ENCODE data around the gene OGFOD3. TPM values are rescaled to one million over a fixed set of nuclear protein-coding genes. Genes with fewer than 3 reads are reported as not detected.
"Not testable (repeated sequence)": the region's sequence is repeated elsewhere in the genome, so short reads cannot be mapped to it uniquely, and the experiment has no call there.

OGFOD3 gene
- total and polyA plus RNA-seq, 2 donors = 11.2 to 14.1 TPM

DNA sequence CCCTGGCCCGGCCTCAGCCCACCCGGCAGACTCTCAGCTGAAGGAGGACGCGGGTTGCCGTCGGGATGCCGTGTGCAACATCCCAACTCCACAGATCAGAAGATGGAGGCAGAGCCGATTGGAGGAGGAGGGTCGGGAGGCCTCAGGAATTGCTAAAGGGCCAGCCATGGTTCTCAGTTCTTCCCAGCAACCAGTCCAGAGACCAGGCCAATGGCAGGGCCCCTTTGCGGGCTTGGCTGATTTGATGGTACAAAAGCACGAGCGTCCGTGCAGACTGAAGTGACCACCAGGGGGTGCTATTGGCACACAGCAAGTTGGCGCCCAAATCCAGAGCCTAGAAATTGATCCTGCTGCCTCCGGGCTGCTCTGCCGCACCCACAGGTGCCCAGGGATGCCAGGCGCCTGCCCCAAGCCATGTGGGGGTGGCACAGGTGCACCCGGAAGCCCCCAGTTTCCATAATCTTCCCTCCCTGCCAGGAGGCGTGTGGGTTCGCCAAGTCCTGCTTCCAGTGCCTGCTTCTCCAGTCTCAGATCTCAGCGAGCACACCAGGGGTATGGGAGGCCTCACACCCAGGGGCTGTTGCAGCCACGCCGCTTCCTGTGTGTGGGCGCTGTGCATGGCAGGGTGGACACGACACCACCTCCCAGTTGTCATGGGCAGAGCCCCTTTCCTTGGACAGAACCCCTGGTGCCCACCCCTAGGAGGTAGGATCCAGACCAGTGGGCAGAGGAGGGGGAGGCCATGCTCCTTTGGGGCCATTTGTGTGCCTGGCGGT lies 66.5 kb downstream of the OGFOD3 start:
- 46% methylated on average over 26 of the region's 26 CpGs for WGBS
- H3K9me3 ChIP-seq (ENCODE audit: control insufficient read depth in 2 of 2, insufficient read depth in 1 of 2, low read length in 1 of 2) = peaks cover 0 to 5% of the 10 kb centered on the region in 2 donors
- no peaks in the 10 kb centered on the region for H3K36me3 ChIP-seq (ENCODE audit: control insufficient read depth in 2 of 2, insufficient read depth in 2 of 2, low read length in 1 of 2)
- H3K27ac ChIP-seq (ENCODE audit: low read depth in 1 of 2, low read length in 1 of 2) = no peak overlapping the region
- H3K4me1 ChIP-seq (ENCODE audit: control insufficient read depth in 2 of 2, insufficient read depth in 2 of 2, low read length in 2 of 2) = peaks cover 0 to 42% of the 10 kb centered on the region in 2 donors
- H3K4me3 ChIP-seq (ENCODE audit: low read length in 2 of 2) = no peak overlapping the region
- peak; percentile 62 to 92 (median 81) for DNase-seq (ENCODE audit: low read depth in 6 of 9, low spot score in 9 of 9)
- peaks cover 2 to 21% of the 10 kb centered on the region in 2 donors for H3K27me3 ChIP-seq (ENCODE audit: control insufficient read depth in 2 of 2, insufficient read depth in 1 of 2, low read length in 1 of 2)

DNA sequence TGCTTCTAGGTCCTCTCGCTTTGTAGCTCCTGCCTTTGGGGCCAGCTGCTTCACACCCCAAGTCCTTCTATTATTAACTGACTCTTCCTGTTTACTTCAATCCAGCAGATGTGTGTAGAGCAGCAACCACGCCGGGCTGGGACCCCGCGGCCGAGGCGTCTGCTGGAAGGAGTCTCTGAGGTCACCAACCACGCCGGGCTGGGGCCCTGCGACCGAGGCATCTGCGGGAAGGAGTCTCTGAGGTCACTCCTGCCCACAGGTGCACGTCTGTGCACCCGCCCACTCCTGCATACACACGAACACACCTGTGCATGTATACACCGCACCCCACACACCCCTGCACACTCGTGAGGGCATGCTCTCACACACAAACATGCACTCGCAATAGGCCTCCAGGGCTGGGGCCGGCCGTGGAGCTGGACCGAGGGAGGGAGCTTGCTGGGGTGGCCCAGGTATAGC lies 67.1 kb downstream of the OGFOD3 start:
- DNase-seq (ENCODE audit: low read depth in 6 of 9, low spot score in 9 of 9) = no peak
- Histone ChIP-seq H3K4me3 (ENCODE audit: low read length in 2 of 2) (no peak overlapping the region), H3K27me3 (ENCODE audit: control insufficient read depth in 2 of 2, insufficient read depth in 1 of 2, low read length in 1 of 2) (peaks cover 2 to 25% of the 10 kb centered on the region in 2 donors), H3K27ac (ENCODE audit: low read depth in 1 of 2, low read length in 1 of 2) (no peak overlapping the region), H3K9me3 (ENCODE audit: control insufficient read depth in 2 of 2, insufficient read depth in 1 of 2, low read length in 1 of 2) (peaks cover 0 to 5% of the 10 kb centered on the region in 2 donors), H3K4me1 (ENCODE audit: control insufficient read depth in 2 of 2, insufficient read depth in 2 of 2, low read length in 2 of 2) (peaks cover 0 to 42% of the 10 kb centered on the region in 2 donors), H3K36me3 (ENCODE audit: control insufficient read depth in 2 of 2, insufficient read depth in 2 of 2, low read length in 1 of 2) (no peaks in the 10 kb centered on the region)
- 61% methylated on average over 21 of the region's 21 CpGs for WGBS

DNA sequence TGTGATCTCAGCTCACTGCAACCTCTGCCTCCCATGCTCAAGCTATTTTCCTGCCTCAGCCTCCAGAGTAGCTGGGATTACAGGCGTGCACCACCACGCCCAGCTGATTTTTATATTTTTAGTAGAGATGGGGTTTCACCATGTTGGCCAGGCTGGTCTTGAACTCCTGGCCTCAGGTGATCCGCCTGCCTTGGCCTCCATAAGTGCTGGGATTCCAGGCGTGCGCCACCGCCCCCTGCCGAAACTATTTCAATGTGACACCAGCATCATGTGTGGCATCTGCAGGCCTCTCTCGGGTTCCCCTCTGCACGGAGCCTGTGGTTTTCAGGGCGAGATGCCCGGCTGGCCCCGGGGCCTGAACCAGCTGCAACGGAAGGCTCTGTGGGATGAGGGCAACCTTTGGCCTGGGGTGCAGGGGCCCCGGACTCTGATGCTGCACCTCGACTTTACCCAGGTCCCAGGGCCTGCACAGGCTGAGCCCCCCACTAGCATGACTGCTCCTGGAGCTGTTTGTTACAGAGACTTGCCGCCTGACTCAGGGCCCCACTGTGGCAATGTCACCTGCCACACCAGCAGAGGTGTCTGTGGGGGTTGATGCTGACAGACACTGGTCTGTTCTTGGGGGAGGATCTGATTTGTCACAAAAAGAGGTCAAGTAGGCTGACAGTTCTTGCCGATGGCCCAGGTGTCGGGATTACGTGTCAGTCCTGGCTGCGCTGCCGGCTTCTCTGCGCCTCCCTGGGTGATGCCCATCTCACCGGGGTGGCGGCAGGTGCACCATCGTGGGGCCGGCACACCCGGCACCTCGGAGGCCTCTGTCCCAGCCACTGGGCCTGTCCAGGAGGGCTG lies 68.0 kb downstream of the OGFOD3 start:
- 80% methylated on average over 28 of the region's 28 CpGs for WGBS
- peak in 1 of 9 donors; percentile 59 for DNase-seq (ENCODE audit: low read depth in 6 of 9, low spot score in 9 of 9)

DNA sequence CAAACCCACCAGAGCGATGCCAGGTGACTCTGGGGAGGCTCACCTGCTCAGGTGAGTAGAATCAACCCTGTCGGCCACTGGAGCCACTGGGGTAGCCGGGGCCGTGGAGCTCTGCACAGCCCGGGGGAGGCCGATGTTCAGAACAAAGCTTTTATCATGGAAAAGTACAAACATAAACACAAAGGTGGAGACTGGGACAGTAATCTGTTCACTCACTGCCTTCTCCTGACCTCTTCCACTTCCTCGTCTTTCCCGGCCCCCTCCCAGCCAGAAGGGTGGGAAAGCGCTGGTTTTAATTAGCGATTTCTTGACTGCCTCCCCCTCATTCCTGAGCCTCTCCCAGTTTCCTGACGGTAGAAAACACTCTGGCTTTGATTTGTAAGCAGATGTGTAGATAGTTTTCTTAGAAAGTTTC lies 69.1 kb downstream of the OGFOD3 start:
- H3K4me3 ChIP-seq (ENCODE audit: low read length in 2 of 2) = no peak overlapping the region
- H3K4me1 ChIP-seq (ENCODE audit: control insufficient read depth in 2 of 2, insufficient read depth in 2 of 2, low read length in 2 of 2) = peaks cover 0 to 44% of the 10 kb centered on the region in 2 donors
- peaks cover 2 to 5% of the 10 kb centered on the region in 2 donors for H3K9me3 ChIP-seq (ENCODE audit: control insufficient read depth in 2 of 2, insufficient read depth in 1 of 2, low read length in 1 of 2)
- DNase-seq (ENCODE audit: low read depth in 6 of 9, low spot score in 9 of 9) = no peak
- H3K27me3 ChIP-seq (ENCODE audit: control insufficient read depth in 2 of 2, insufficient read depth in 1 of 2, low read length in 1 of 2) = peaks cover 2 to 25% of the 10 kb centered on the region in 2 donors
- 94% methylated on average over 11 of the region's 11 CpGs for WGBS
- no peaks in the 10 kb centered on the region for H3K36me3 ChIP-seq (ENCODE audit: control insufficient read depth in 2 of 2, insufficient read depth in 2 of 2, low read length in 1 of 2)
- H3K27ac ChIP-seq (ENCODE audit: low read depth in 1 of 2, low read length in 1 of 2) = no peak overlapping the region

More for the DNA sequence above, 68.0 kb downstream of the OGFOD3 start:
- no peak overlapping the region for H3K4me3 ChIP-seq (ENCODE audit: low read length in 2 of 2)
- H3K27me3 ChIP-seq (ENCODE audit: control insufficient read depth in 2 of 2, insufficient read depth in 1 of 2, low read length in 1 of 2) = peaks cover 2 to 26% of the 10 kb centered on the region in 2 donors
- H3K36me3 ChIP-seq (ENCODE audit: control insufficient read depth in 2 of 2, insufficient read depth in 2 of 2, low read length in 1 of 2) = no peaks in the 10 kb centered on the region
- H3K9me3 ChIP-seq (ENCODE audit: control insufficient read depth in 2 of 2, insufficient read depth in 1 of 2, low read length in 1 of 2) = peaks cover 0 to 5% of the 10 kb centered on the region in 2 donors
- H3K27ac ChIP-seq (ENCODE audit: low read depth in 1 of 2, low read length in 1 of 2) = no peak overlapping the region
- peaks cover 0 to 40% of the 10 kb centered on the region in 2 donors for H3K4me1 ChIP-seq (ENCODE audit: control insufficient read depth in 2 of 2, insufficient read depth in 2 of 2, low read length in 2 of 2)

DNA sequence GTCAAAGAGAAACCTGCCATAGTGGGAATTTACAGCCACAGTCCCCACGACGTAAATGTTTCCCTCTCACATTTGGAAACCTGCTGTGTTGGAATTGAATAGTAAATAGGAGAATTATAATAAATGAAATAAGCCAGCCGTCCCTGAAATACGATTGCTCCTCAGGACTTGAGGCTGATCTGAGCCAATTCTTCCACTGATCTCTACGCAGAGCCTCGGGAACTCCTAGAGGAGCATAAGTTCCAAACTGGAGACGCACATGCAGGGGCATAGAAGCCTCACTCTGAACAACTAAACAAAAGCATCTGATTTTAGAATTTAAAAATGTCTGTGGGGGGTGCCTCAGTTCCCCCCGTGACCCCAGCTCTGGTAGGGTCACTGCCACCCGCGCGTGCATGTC lies 69.5 kb downstream of the OGFOD3 start:
- H3K4me3 ChIP-seq (ENCODE audit: low read length in 2 of 2) = no peak overlapping the region
- H3K27me3 ChIP-seq (ENCODE audit: control insufficient read depth in 2 of 2, insufficient read depth in 1 of 2, low read length in 1 of 2) = peaks cover 2 to 25% of the 10 kb centered on the region in 2 donors
- 91% methylated on average over 11 of the region's 11 CpGs for WGBS
- H3K4me1 ChIP-seq (ENCODE audit: control insufficient read depth in 2 of 2, insufficient read depth in 2 of 2, low read length in 2 of 2) = peaks cover 0 to 44% of the 10 kb centered on the region in 2 donors
- no peak overlapping the region for H3K27ac ChIP-seq (ENCODE audit: low read depth in 1 of 2, low read length in 1 of 2)
- H3K9me3 ChIP-seq (ENCODE audit: control insufficient read depth in 2 of 2, insufficient read depth in 1 of 2, low read length in 1 of 2) = peaks cover 2 to 5% of the 10 kb centered on the region in 2 donors
- no peak for DNase-seq (ENCODE audit: low read depth in 6 of 9, low spot score in 9 of 9)
- no peaks in the 10 kb centered on the region for H3K36me3 ChIP-seq (ENCODE audit: control insufficient read depth in 2 of 2, insufficient read depth in 2 of 2, low read length in 1 of 2)

DNA sequence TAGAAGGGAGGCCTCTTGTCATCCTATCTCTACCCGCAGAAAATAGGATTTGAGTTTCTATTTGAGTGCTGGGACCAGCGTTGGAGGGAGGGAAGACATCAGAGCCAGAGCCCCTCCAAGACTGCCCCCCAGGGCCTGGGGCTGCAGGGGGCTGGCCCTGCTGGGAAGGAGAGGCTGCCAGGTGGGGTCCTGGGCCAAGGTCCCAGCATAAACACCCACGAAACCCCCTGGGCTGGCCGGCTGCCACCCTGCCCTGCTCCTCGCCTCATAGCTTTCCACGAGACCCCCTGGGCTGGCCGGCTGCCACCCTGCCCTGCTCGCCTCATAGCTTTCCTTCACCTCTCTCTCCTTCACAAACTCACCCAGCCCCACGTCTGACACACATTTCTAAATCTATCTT lies 70.0 kb downstream of the OGFOD3 start:
- WGBS = 94% methylated on average over 9 of the region's 9 CpGs

DNA sequence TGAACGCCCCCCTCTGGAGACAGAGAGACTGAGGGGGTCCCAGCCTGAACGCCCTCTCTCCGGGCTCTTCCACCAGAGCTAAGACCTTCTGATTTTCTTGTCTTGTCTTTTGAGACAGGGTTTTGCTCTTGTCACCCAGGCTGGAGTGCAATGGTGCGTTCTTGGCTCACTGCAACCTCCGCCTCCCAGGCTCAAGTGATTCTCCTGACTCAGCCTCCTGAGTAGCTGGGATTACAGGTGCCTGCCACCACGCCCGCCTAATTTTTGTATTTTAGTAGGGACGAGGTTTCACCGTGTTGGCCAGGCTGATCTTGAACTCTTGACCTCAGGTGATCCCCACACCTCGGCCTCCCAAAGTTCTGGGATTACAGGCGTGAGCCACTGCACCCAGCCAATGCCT lies 70.4 kb downstream of the OGFOD3 start:
- H3K36me3 ChIP-seq (ENCODE audit: control insufficient read depth in 2 of 2, insufficient read depth in 2 of 2, low read length in 1 of 2); H3K4me3 ChIP-seq (ENCODE audit: low read length in 2 of 2); DNase-seq (ENCODE audit: low read depth in 6 of 9, low spot score in 9 of 9); H3K27ac ChIP-seq (ENCODE audit: low read depth in 1 of 2, low read length in 1 of 2); H3K9me3 ChIP-seq (ENCODE audit: control insufficient read depth in 2 of 2, insufficient read depth in 1 of 2, low read length in 1 of 2): not testable (repeated sequence)
- WGBS = 95% methylated on average over 11 of the region's 11 CpGs
- peaks cover 0 to 37% of the 10 kb centered on the region in 2 donors for H3K4me1 ChIP-seq (ENCODE audit: control insufficient read depth in 2 of 2, insufficient read depth in 2 of 2, low read length in 2 of 2)
- H3K27me3 ChIP-seq (ENCODE audit: control insufficient read depth in 2 of 2, insufficient read depth in 1 of 2, low read length in 1 of 2) = peaks cover 0 to 25% of the 10 kb centered on the region in 2 donors

More for the DNA sequence above, 70.0 kb downstream of the OGFOD3 start:
- Histone ChIP-seq H3K4me1 (ENCODE audit: control insufficient read depth in 2 of 2, insufficient read depth in 2 of 2, low read length in 2 of 2) (peaks cover 0 to 39% of the 10 kb centered on the region in 2 donors), H3K27ac (ENCODE audit: low read depth in 1 of 2, low read length in 1 of 2) (no peak overlapping the region), H3K27me3 (ENCODE audit: control insufficient read depth in 2 of 2, insufficient read depth in 1 of 2, low read length in 1 of 2) (peaks cover 0 to 25% of the 10 kb centered on the region in 2 donors), H3K36me3 (ENCODE audit: control insufficient read depth in 2 of 2, insufficient read depth in 2 of 2, low read length in 1 of 2) (no peaks in the 10 kb centered on the region), H3K9me3 (ENCODE audit: control insufficient read depth in 2 of 2, insufficient read depth in 1 of 2, low read length in 1 of 2) (peaks cover 2 to 5% of the 10 kb centered on the region in 2 donors), H3K4me3 (ENCODE audit: low read length in 2 of 2) (no peak overlapping the region)
- DNase-seq (ENCODE audit: low read depth in 6 of 9, low spot score in 9 of 9) = no peak

DNA sequence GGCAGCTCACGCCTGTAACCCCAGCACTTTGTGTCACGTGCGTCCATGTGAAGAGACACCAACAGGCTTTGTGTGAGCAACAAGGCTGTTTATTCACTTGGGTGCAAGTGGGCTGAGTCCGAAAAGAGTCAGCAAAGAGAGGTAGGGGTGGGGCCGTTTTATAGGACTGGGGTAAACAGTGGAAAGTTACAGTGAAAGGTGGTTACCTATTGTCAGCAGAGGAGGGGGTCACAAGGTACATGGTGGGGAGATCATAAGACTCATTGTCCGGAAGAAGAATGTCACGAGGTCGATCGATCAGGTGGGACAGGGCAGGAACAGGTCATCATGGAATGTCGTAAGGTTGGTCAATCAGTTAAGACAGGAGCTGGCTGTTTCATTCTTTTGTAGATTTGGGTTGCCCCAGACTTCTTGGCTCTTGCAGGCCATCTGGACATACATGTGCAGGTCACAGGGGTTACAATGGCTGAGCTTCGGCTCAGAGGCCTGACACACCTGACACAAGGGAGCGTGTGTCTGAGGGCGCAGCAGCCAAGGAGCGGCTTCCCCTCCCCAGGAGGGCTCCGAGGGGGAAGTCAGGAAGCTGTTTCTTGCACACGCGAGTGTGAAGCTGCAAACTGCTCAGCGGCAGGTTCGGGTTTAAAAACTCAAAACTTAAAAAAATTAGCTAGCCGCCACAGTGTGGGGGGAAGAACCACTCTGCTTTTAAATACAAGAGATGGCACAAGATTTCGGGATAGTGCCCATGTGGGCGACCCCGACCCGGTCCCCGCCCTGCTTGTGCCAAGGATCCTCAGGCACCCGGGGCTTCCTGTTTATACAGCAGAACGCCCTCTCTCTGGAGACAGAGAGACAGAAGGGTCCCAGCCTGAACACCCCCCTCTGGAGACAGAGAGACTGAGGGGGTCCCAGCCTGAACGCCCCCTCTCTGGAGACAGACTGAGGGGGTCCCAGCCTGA lies 71.8 kb downstream of the OGFOD3 start:
- DNase-seq (ENCODE audit: low read depth in 6 of 9, low spot score in 9 of 9) = peak in 1 of 9 donors; percentile 46
- no peak overlapping the region for H3K4me3 ChIP-seq (ENCODE audit: low read length in 2 of 2)
- peaks cover 0 to 32% of the 10 kb centered on the region in 2 donors for H3K4me1 ChIP-seq (ENCODE audit: control insufficient read depth in 2 of 2, insufficient read depth in 2 of 2, low read length in 2 of 2)
- no peak overlapping the region for H3K27ac ChIP-seq (ENCODE audit: low read depth in 1 of 2, low read length in 1 of 2)
- peaks cover 2 to 13% of the 10 kb centered on the region in 2 donors for H3K9me3 ChIP-seq (ENCODE audit: control insufficient read depth in 2 of 2, insufficient read depth in 1 of 2, low read length in 1 of 2)
- H3K36me3 ChIP-seq (ENCODE audit: control insufficient read depth in 2 of 2, insufficient read depth in 2 of 2, low read length in 1 of 2) = no peaks in the 10 kb centered on the region
- WGBS = 41% methylated on average over 28 of the region's 28 CpGs
- peaks cover 0 to 24% of the 10 kb centered on the region in 2 donors for H3K27me3 ChIP-seq (ENCODE audit: control insufficient read depth in 2 of 2, insufficient read depth in 1 of 2, low read length in 1 of 2)

All from thymus (tissue), 11 donors.